Measurements from ENCODE around the gene SEC22A.

DNA sequence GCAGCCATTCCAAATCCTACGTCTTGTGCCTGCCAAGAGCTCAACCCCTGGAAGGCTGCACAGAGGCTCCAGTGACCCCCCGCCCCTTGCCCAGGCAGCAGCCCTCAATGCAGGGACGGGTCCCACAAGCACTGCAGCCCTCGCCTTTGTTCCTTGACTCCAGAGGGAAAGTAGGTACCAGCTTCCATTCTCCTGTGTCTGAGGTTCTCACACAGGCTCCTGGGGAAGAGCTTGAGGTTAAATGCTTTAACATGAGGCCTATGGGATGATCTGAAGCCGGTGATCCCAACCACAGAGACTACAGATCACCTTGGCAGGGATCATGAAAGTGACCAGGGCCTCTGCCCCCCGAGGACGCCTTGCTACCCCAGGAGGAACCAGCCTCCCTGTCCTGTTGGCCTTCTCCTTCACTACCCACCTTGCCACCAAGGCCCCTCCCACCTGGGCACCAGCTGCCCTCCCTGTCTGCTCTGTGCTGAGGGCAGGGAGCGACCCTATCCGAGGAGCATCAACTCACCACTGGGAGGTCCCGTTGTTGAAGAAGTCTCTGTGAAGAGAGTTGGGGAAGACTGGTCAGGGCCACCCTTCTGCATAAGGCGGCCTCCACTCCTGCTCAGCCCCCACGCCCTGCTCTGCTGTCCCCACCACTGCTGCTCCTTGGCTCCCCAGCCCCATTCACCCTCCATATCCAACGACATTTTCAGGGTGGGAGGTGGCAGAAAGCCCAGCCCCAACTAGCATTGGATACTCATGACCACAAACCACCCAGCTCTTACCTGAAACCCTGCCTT lies 95.3 kb downstream of the SEC22A start:
- TF ChIP-seq, protein P1, sequence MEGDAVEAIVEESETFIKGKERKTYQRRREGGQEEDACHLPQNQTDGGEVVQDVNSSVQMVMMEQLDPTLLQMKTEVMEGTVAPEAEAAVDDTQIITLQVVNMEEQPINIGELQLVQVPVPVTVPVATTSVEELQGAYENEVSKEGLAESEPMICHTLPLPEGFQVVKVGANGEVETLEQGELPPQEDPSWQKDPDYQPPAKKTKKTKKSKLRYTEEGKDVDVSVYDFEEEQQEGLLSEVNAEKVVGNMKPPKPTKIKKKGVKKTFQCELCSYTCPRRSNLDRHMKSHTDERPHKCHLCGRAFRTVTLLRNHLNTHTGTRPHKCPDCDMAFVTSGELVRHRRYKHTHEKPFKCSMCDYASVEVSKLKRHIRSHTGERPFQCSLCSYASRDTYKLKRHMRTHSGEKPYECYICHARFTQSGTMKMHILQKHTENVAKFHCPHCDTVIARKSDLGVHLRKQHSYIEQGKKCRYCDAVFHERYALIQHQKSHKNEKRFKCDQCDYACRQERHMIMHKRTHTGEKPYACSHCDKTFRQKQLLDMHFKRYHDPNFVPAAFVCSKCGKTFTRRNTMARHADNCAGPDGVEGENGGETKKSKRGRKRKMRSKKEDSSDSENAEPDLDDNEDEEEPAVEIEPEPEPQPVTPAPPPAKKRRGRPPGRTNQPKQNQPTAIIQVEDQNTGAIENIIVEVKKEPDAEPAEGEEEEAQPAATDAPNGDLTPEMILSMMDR (IDR thresholded peaks at IDR 0.05) = no peak
- TF ChIP-seq ZFX (IDR thresholded peaks at IDR 0.05; ENCODE audit: borderline replicate concordance) = no peak

Measured in 22Rv1 (cell line).